PC-3 (cell line): ENCODE data around the gene PRKCE. TPM values are rescaled to one million over a fixed set of nuclear protein-coding genes. Genes with fewer than 3 reads are reported as not detected.

ENCODE experiments used
- ATAC-seq: fragments of 200-7000 bp; cut with Tn5 transposase; 2 replicates; pipeline ENCODE4 v1.9.1; 2020; ENCODE audit warnings: mild to moderate bottlenecking, moderate library complexity
- BruUV-seq: library from RNA; stranded (reverse); fragments of 400-500 nt; replicated peaks from 2 replicates; lab custom pipeline; 2021; lab: Mats Ljungman, UMichigan
- CTCF ChIA-PET: fragments of 300-600 bp; sonication (Branson Sonifier 250); formaldehyde crosslinking; loops from one replicate; lab custom pipeline; 2022; ENCODE audit warnings: antibody characterized with exemption; lab: Charles Lee
- POLR2A ChIA-PET: fragments of 300-600 bp; sonication (Branson Sonifier 250); formaldehyde crosslinking; loops from one replicate; lab custom pipeline; 2022; ENCODE audit warnings: antibody characterized with exemption; ENCODE audit not compliant: unreplicated experiment; lab: Charles Lee
- DNase-seq: peaks from one replicate; pipeline ENCODE4 v3.0.0-alpha.2; 2015
- H2AFZ ChIP-seq: fragments of 300-600 bp; sonication (generic); 2 replicates; pipeline ENCODE4 v1.6.0; 2016; ENCODE audit warnings: antibody characterized with exemption, low read length
- H3F3A ChIP-seq: fragments of 300-600 bp; sonication (generic); one replicate; pipeline ENCODE4 v1.6.0; 2017; ENCODE audit warnings: antibody characterized with exemption, low read length, control low read depth, mild to moderate bottlenecking; ENCODE audit not compliant: unreplicated experiment
- H3K27ac ChIP-seq: fragments of 300-600 bp; sonication (generic); 2 replicates; pipeline ENCODE4 v1.5.1; 2016; ENCODE audit warnings: mild to moderate bottlenecking, low read length
- H3K27me3 ChIP-seq: fragments of 300-600 bp; sonication (generic); 2 replicates; pipeline ENCODE4 v1.6.1; 2016; ENCODE audit warnings: low read length, mixed read lengths
- H3K36me3 ChIP-seq: fragments of 300-600 bp; sonication (generic); 2 replicates; pipeline ENCODE4 v1.6.1; 2016; ENCODE audit warnings: low read depth, mixed run types, low read length, mixed read lengths
- H3K4me1 ChIP-seq: fragments of 300-600 bp; sonication (generic); 2 replicates; pipeline ENCODE4 v1.5.1; 2016; ENCODE audit warnings: low read length; ENCODE audit not compliant: insufficient read depth
- H3K4me2 ChIP-seq: fragments of 300-600 bp; sonication (generic); 2 replicates; pipeline ENCODE4 v1.6.0; 2016; ENCODE audit warnings: low read length
- H3K4me3 ChIP-seq: fragments of 300-600 bp; sonication (generic); 2 replicates; pipeline ENCODE4 v1.5.1; 2016; ENCODE audit warnings: mild to moderate bottlenecking, low read length, mixed read lengths
- H3K79me2 ChIP-seq: fragments of 300-600 bp; sonication (generic); 2 replicates; pipeline ENCODE4 v1.6.1; 2017; ENCODE audit warnings: low read length, mixed read lengths
- H3K9ac ChIP-seq: fragments of 300-600 bp; sonication (generic); 2 replicates; pipeline ENCODE4 v1.6.0; 2016; ENCODE audit warnings: mild to moderate bottlenecking, low read length
- H3K9me2 ChIP-seq: fragments of 300-600 bp; sonication (generic); replicated peaks from 2 replicates; pipeline ENCODE4 v1.6.1; 2016; ENCODE audit warnings: mixed run types, low read length, mixed read lengths
- H3K9me3 ChIP-seq: fragments of 300-600 bp; sonication (generic); 2 replicates; pipeline ENCODE4 v1.6.1; 2016; ENCODE audit warnings: low read length, mixed read lengths
- H4K20me1 ChIP-seq: fragments of 300-600 bp; sonication (generic); 2 replicates; pipeline ENCODE4 v1.6.1; 2016; ENCODE audit warnings: low read length, mixed read lengths
- CTCF ChIP-seq: fragments of 300-600 bp; sonication (generic); conservative IDR thresholded peaks from 2 replicates; pipeline ENCODE4 v1.5.1; 2017; ENCODE audit warnings: antibody characterized with exemption, low read depth, mild to moderate bottlenecking, low read length
- EZH2 ChIP-seq: fragments of 300-600 bp; sonication (generic); IDR thresholded peaks from one replicate; pipeline ENCODE4 v1.6.1; 2017; ENCODE audit warnings: antibody characterized with exemption, mild to moderate bottlenecking, low read length; ENCODE audit not compliant: unreplicated experiment
- EZH2phosphoT487 ChIP-seq: fragments of 300-600 bp; sonication (generic); IDR thresholded peaks from 2 replicates; pipeline ENCODE4 v1.6.1; 2018; ENCODE audit warnings: mild to moderate bottlenecking, antibody characterized with exemption, low read length, borderline replicate concordance
- intact Hi-C: fragments of 100-400 bp; cut with micrococcal nuclease; formaldehyde crosslinking; loops from 2 replicates; pipeline ENCODE4 v1.9.0; 2023
- total RNA-seq: library from RNA; depleted of rRNA; stranded (reverse); fragments of >200 nt; gene quantifications from 2 replicates; pipeline ENCODE4 v1.2.3, GENCODE V29; 2014

PRKCE gene
- total RNA-seq, 1 experiment from 2014 or later: 7.0 TPM

DNA sequence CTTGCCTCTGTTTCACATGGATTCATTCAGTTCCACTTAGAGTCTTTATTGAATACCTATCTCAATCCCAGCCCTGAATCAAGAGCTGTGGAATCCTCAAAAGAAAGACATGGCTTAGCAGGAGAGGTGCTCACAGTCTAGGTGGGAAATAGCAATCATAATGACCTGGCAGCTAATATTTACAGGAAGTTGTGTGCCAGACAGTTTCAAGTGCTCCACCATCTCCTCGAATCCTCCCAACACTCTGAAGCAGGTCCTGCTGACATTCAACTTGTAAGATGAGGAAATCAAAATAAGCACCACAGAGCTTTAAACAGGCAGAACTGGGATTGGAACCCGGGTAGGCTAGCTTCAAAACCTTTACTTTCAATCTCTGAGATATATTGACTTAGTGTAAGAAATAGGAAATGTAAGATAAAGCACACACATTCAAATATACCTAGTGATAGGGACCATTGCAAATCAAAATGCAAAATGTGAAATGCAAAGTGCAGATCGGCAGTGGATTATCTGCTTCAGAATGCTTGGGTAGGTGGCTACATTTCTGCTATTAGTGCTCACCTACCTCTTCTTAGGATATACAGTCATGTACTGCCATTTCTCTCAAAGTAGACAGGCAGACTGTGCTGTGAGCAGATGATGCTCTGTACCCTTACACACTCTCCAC, 182.0 kb downstream of the PRKCE start:
- H3K27me3 ChIP-seq: no peaks in the 10 kb centered on the region
- intact Hi-C loops: no loop called here
- H3K9ac ChIP-seq: no peak overlapping the region
- BruUV-seq: no TSS peak
- H3K36me3 ChIP-seq: no peaks in the 10 kb centered on the region
- no peaks in the 10 kb centered on the region for H3K4me1 ChIP-seq
- DNase-seq (no peak), ATAC-seq (no peak)
- TF ChIP-seq EZH2 (no peak), CTCF (no peak), EZH2phosphoT487 (no peak)
- peaks cover 10% of the 10 kb centered on the region; the same call in 1 of the 2 replicates for H3K9me3 ChIP-seq
- H3K4me3 ChIP-seq: no peak overlapping the region
- H3K4me2 ChIP-seq: no peak overlapping the region
- ChIA-PET POLR2A (no interaction called here), CTCF (no interaction called here)
- no peaks in the 10 kb centered on the region for H3F3A ChIP-seq
- no peak overlapping the region for H2AFZ ChIP-seq
- no peaks in the 10 kb centered on the region for H3K9me2 ChIP-seq
- H4K20me1 ChIP-seq: no peaks in the 10 kb centered on the region
- H3K27ac ChIP-seq: no peak overlapping the region
- H3K79me2 ChIP-seq: no peaks in the 10 kb centered on the region

DNA sequence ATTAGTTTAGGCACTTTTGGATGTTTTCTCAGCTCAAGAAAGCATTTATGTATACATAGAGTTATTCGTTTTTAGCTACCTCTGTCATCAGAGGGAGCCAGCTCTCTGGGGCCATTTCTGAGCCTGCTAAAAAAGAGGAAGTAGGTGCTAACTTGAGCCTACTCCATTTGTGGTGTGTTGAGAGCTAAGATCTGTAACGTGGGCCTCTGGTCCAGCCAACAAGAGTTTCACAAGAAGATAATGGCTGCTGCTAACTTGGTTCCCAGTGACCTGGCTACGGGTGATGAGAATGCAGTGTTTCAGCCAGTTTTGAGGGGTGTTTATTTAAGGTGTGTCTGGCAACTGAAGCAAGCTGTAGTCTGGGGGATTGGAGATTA, 182.5 kb downstream of the PRKCE start:
- Histone ChIP-seq H3K79me2 (no peaks in the 10 kb centered on the region), H3F3A (no peaks in the 10 kb centered on the region), H3K4me3 (no peak overlapping the region), H3K27me3 (no peaks in the 10 kb centered on the region), H3K27ac (no peak overlapping the region), H3K4me2 (no peak overlapping the region), H3K9me2 (no peaks in the 10 kb centered on the region), H3K9ac (no peak overlapping the region), H3K36me3 (no peaks in the 10 kb centered on the region), H2AFZ (no peak overlapping the region), H3K9me3 (peaks cover 10% of the 10 kb centered on the region; the same call in 1 of the 2 replicates), H4K20me1 (no peaks in the 10 kb centered on the region), H3K4me1 (no peaks in the 10 kb centered on the region)
- POLR2A ChIA-PET: no interaction called here
- no peak for TF ChIP-seq EZH2phosphoT487
- no peak for TF ChIP-seq EZH2
- no peak for TF ChIP-seq CTCF
- CTCF ChIA-PET: no interaction called here
- DNase-seq (no peak), ATAC-seq (no peak)
- intact Hi-C loops: no loop called here
- no TSS peak for BruUV-seq

GRCh38 chr2:45834372-45834771, 182.9 kb downstream of the PRKCE start:
- CTCF ChIA-PET: no interaction called here
- peaks cover 2% of the 10 kb centered on the region; the same call in 1 of the 2 replicates for H3K4me1 ChIP-seq
- H3K4me2 ChIP-seq: no peak overlapping the region
- H3K9ac ChIP-seq: no peak overlapping the region
- H3K36me3 ChIP-seq: no peaks in the 10 kb centered on the region
- ATAC-seq: no peak
- no peaks in the 10 kb centered on the region for H3K79me2 ChIP-seq
- POLR2A ChIA-PET: no interaction called here
- no peak overlapping the region for H2AFZ ChIP-seq
- intact Hi-C loops: no loop called here
- no peak overlapping the region for H3K4me3 ChIP-seq
- H3K27ac ChIP-seq: no peak overlapping the region
- H4K20me1 ChIP-seq: no peaks in the 10 kb centered on the region
- BruUV-seq: no TSS peak
- H3K27me3 ChIP-seq: no peaks in the 10 kb centered on the region
- H3F3A ChIP-seq: no peaks in the 10 kb centered on the region
- no peak for DNase-seq
- H3K9me2 ChIP-seq: no peaks in the 10 kb centered on the region
- TF ChIP-seq CTCF (no peak), EZH2 (no peak), EZH2phosphoT487 (no peak)
- H3K9me3 ChIP-seq: peaks cover 10% of the 10 kb centered on the region; the same call in 1 of the 2 replicates
